NCI-H526 treated with DMSO at 0.1 percent for 48 hours (cell line): Measurements from ENCODE around the gene SSTR4.

Experiments
- DNase-seq: peaks from one replicate; lab custom pipeline; 2025; lab: John Stamatoyannopoulos, UW

The SSTR4 gene

GRCh38 chr20:23065266-23066201 is 30.4 kb downstream of the SSTR4 start:
- DNase-seq, result no peak

- no peak for DNase-seq
Observed at GRCh38 chr20:23066772-23067171, 31.7 kb downstream of the SSTR4 start.

GRCh38 chr20:23068283-23068682 is 33.2 kb downstream of the SSTR4 start:
- DNase-seq, result no peak

GRCh38 chr20:23069108-23069507 is 34.0 kb downstream of the SSTR4 start:
- no peak for DNase-seq

- DNase-seq, result no peak
Observed at GRCh38 chr20:23071398-23071797, 36.3 kb downstream of the SSTR4 start.

- DNase-seq, result no peak
Observed at GRCh38 chr20:23071996-23072395, 36.9 kb downstream of the SSTR4 start.

GRCh38 chr20:23072892-23073586 is 37.9 kb downstream of the SSTR4 start:
- no peak for DNase-seq

GRCh38 chr20:23074052-23074451 is 38.9 kb downstream of the SSTR4 start:
- no peak for DNase-seq

GRCh38 chr20:23077277-23077676 is 42.2 kb downstream of the SSTR4 start:
- DNase-seq, result no peak

GRCh38 chr20:23078351-23079015 is 43.4 kb downstream of the SSTR4 start:
- no peak for DNase-seq

GRCh38 chr20:23079016-23079351 is 43.9 kb downstream of the SSTR4 start:
- DNase-seq, result no peak

- no peak for DNase-seq
Observed at GRCh38 chr20:23079926-23080325, 44.8 kb downstream of the SSTR4 start.

GRCh38 chr20:23080521-23080920 is 45.4 kb downstream of the SSTR4 start:
- no peak for DNase-seq

- DNase-seq, result no peak
Observed at GRCh38 chr20:23081263-23081819, 46.2 kb downstream of the SSTR4 start.

- DNase-seq, result no peak
Observed at GRCh38 chr20:23082846-23083552, 47.9 kb downstream of the SSTR4 start.

GRCh38 chr20:23083553-23084220 is 48.6 kb downstream of the SSTR4 start:
- DNase-seq, result no peak

- no peak for DNase-seq
Observed at GRCh38 chr20:23084282-23084844, 49.3 kb downstream of the SSTR4 start.

GRCh38 chr20:23084845-23085365 is 49.8 kb downstream of the SSTR4 start:
- DNase-seq, result no peak

- no peak for DNase-seq
Observed at GRCh38 chr20:23085436-23086055, 50.4 kb downstream of the SSTR4 start.

GRCh38 chr20:23086056-23086566 is 51.0 kb downstream of the SSTR4 start, which contains the start of gene CD93:
Gene CD93, minus strand, starts transcription at chr20:23086324. Its CDS starts 132 bp downstream, at chr20:23086192.
- DNase-seq, result no peak
